Natural killer cell (primary cell): Measurements from ENCODE around the gene TOPORS. TPM values are rescaled to one million over a fixed set of nuclear protein-coding genes. Genes with fewer than 3 reads are reported as not detected.
"Not testable (repeated sequence)": the region's sequence is repeated elsewhere in the genome, so short reads cannot be mapped to it uniquely, and the experiment has no call there.

Source experiments
- ATAC-seq, 3 donors: fragments of 150-1000 bp in 2 of 3; fragments of 200-7000 bp in 1 of 3; cut with Tn5 transposase; 1 replicate in 1 of 3; 2 replicates in 2 of 3; pipeline ENCODE4 v1.10.0; 2021; ENCODE audit warnings: mild to moderate bottlenecking in 2 of 3, moderate library complexity in 2 of 3
- DNase-seq, 2 donors: peaks; one replicate each; pipeline versions ENCODE4 v3.0.0 to v3.0.0-alpha.2; 2013 to 2021; ENCODE audit warnings: mixed read lengths in 1 of 2
- H3K27ac ChIP-seq: one replicate; pipeline ENCODE4 v1.5.1; 2013; ENCODE audit warnings: mild to moderate bottlenecking, low read length
- H3K27me3 ChIP-seq: one replicate; pipeline ENCODE4 v1.6.1; 2013; ENCODE audit warnings: low read length; ENCODE audit not compliant: control insufficient read depth, insufficient read depth
- H3K36me3 ChIP-seq: one replicate; pipeline ENCODE4 v1.6.1; 2013; ENCODE audit warnings: low read length; ENCODE audit not compliant: control insufficient read depth, insufficient read depth
- H3K4me1 ChIP-seq: one replicate; pipeline ENCODE4 v1.6.1; 2013; ENCODE audit warnings: low read length; ENCODE audit not compliant: control insufficient read depth, insufficient read depth
- H3K4me3 ChIP-seq: one replicate; pipeline ENCODE4 v1.5.1; 2013; ENCODE audit warnings: low read length
- H3K9me3 ChIP-seq: one replicate; pipeline ENCODE4 v1.6.1; 2013; ENCODE audit warnings: low read length; ENCODE audit not compliant: control insufficient read depth, insufficient read depth
- H3K27ac Mint-ChIP-seq, 2 donors: one replicate each; pipeline ENCODE4 v1.8.0; 2022; ENCODE audit warnings: mild to moderate bottlenecking in 2 of 2, mixed read lengths in 2 of 2, moderate library complexity in 1 of 2
- H3K27me3 Mint-ChIP-seq, 2 donors: one replicate each; pipeline ENCODE4 v1.8.0; 2022; ENCODE audit warnings: low read depth in 2 of 2, mixed read lengths in 2 of 2
- H3K36me3 Mint-ChIP-seq: one replicate; pipeline ENCODE4 v1.8.0; 2022; ENCODE audit warnings: mixed read lengths
- H3K4me1 Mint-ChIP-seq, 2 donors: one replicate each; pipeline ENCODE4 v1.8.0; 2022; ENCODE audit warnings: mixed read lengths in 2 of 2
- H3K4me3 Mint-ChIP-seq: one replicate; pipeline ENCODE4 v1.8.0; 2022; ENCODE audit warnings: mild to moderate bottlenecking, moderate library complexity, mixed read lengths
- H3K9me3 Mint-ChIP-seq, 2 donors: one replicate each; pipeline ENCODE4 v1.8.0; 2022; ENCODE audit warnings: mixed read lengths in 2 of 2
- WGBS: methylation state at CpG from one replicate; pipeline ENCODE4 v1.1.7; 2013; ENCODE audit warnings: missing lambda C conversion rate; ENCODE audit not compliant: insufficient coverage; 5-methylcytosine and 5-hydroxymethylcytosine counted together
- intact Hi-C: fragments of 100-400 bp; cut with micrococcal nuclease; formaldehyde crosslinking; loops from one replicate; pipeline ENCODE4 v1.14.2; 2022
- total RNA-seq, 4 donors: library from RNA; stranded (reverse); fragments of 120-200 nt in 1 of 4; gene quantifications; one replicate each; pipeline versions ENCODE4 v1.2.3 to v1.2.4, GENCODE V29; 2013 to 2022
- TF ChIP-seq, protein P1 (sequence below): fragments of 200-600 bp; IDR thresholded peaks from one replicate; pipeline ENCODE4 v1.8.0; 2022; ENCODE audit warnings: antibody characterized with exemption

TOPORS gene
- total RNA-seq: 10 to 100 TPM; 27.5 to 30.4 (median 29.8) TPM
- total RNA-seq (2013): 30.2 TPM

DNA sequence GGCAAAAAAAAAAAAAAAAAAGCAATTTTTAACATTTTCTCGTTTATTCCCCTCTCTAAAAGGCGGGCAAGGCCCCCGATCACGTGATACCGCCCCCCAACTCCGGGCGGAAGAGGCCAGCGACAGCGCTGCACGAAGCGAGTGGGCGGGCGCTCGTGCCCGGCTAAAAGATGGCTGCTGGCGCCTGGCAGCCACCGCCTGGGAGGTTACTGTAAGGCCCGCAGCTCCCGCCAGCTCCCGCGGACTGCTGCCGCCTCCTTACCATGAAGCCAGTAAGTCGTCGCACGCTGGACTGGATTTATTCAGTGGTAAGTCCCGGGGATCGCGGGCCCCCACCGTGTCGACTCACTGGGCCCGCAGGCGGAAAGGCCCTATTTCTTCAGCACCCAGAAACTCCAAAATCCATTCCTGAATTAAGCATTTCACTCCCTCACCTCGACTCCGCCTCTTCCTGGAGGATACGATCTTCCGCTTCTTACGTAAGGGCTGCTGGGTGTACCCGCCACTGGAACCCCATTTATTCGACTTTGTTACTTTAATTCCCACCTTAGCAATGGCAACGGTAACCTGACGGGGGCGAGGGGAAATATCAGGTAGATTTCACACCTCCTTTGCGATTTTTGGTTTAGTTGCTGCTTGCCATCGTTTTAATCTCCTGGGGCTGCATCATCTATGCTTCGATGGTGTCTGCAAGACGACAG lies at the start of gene TOPORS, which contains the start of gene SMIM27:
TOPORS (minus strand) TSS at position 415 of the 701 bp plus-strand sequence; CDS start at position 265, 150 bp downstream.
SMIM27 (plus strand) TSS at position 156 of the 701 bp plus-strand sequence; CDS start at position 264, 108 bp downstream.
- Histone ChIP-seq H3K27ac (peak within 1 kb of the TSS; percentile 95), H3K4me1 (peaks cover 24% of the 10 kb centered on the region), H3K36me3 (no peaks in the 10 kb centered on the region), H3K4me3 (peak within 1 kb of the TSS; percentile 92), H3K27me3 (no peaks in the 10 kb centered on the region), H3K9me3 (no peaks in the 10 kb centered on the region)
- peak; percentile 63 to 80 (median 68) for ATAC-seq
- peak within 1 kb of the TSS; percentile 98 for H3K4me3 Mint-ChIP-seq
- H3K27me3 Mint-ChIP-seq: no peaks in the 10 kb centered on the region
- intact Hi-C loops: loop anchor here (1.0 to 10.0 kb wide), 2 partner anchors 20 to 742 kb away; partner anchors contain the start of gene NFX1
- TF ChIP-seq, protein P1, sequence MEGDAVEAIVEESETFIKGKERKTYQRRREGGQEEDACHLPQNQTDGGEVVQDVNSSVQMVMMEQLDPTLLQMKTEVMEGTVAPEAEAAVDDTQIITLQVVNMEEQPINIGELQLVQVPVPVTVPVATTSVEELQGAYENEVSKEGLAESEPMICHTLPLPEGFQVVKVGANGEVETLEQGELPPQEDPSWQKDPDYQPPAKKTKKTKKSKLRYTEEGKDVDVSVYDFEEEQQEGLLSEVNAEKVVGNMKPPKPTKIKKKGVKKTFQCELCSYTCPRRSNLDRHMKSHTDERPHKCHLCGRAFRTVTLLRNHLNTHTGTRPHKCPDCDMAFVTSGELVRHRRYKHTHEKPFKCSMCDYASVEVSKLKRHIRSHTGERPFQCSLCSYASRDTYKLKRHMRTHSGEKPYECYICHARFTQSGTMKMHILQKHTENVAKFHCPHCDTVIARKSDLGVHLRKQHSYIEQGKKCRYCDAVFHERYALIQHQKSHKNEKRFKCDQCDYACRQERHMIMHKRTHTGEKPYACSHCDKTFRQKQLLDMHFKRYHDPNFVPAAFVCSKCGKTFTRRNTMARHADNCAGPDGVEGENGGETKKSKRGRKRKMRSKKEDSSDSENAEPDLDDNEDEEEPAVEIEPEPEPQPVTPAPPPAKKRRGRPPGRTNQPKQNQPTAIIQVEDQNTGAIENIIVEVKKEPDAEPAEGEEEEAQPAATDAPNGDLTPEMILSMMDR: no peak
- no peaks in the 10 kb centered on the region for H3K9me3 Mint-ChIP-seq
- WGBS: under 1% methylated on average over 46 of the region's 46 CpGs
- peak within 1 kb of the TSS; percentile 97 to 99 for H3K27ac Mint-ChIP-seq
- DNase-seq: peak; percentile 83 to 95
- H3K36me3 Mint-ChIP-seq: no peaks in the 10 kb centered on the region
- H3K4me1 Mint-ChIP-seq: peaks cover 38 to 41% of the 10 kb centered on the region in 2 donors

DNA sequence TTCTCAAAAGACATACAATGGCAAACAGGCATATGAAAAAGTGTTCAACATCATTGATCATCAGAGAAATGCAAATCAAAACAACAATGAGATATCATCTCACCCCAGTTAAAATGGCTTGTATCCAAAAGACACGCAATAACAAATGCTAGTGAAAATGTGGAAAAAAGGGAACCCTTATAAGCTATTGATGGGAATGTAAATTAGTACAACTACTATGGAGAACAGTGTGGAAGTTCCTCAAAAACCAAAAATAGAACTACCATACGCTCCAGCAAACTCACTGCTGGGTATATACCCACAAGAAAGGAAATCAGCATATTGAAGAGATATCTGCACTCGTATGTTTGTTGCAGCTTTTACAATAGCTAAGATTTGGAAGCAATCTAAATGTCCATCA lies 46.6 kb upstream of the TOPORS start:
- H3K27me3 Mint-ChIP-seq: peaks cover 11 to 47% of the 10 kb centered on the region in 2 donors
- H3K4me3 Mint-ChIP-seq, H3K9me3 ChIP-seq, intact Hi-C loops, H3K4me1 Mint-ChIP-seq, ATAC-seq, DNase-seq, H3K9me3 Mint-ChIP-seq, H3K4me1 ChIP-seq, H3K4me3 ChIP-seq, H3K36me3 ChIP-seq, H3K27ac ChIP-seq, H3K27ac Mint-ChIP-seq, H3K36me3 Mint-ChIP-seq, H3K27me3 ChIP-seq: not testable (repeated sequence)
- 13% methylated on average over 2 of the region's 3 CpGs for WGBS

DNA sequence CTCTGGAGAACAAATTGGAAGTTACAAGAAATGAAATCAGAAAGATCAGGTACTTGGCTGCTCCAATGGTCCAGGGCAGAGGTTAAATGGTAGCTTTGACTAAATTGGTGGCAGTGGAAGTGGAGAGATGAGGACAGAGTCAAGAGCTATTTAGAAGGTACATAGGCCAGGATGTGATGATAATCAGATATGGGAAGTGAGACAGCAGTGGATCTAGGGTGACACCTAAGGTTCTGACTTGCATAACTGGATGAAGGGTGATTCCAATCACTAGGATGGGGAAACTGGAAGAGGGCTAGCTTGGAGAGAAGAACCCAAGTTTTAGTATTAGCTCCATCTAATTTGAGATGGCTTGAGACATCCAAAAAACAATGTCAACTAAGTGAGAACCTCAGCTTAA lies 44.5 kb upstream of the TOPORS start:
- Mint-ChIP-seq H3K9me3 (no peaks in the 10 kb centered on the region), H3K36me3 (no peaks in the 10 kb centered on the region), H3K27me3 (peaks cover 9 to 41% of the 10 kb centered on the region in 2 donors), H3K27ac (no peak overlapping the region), H3K4me1 (no peaks in the 10 kb centered on the region), H3K4me3 (no peak overlapping the region)
- Histone ChIP-seq H3K4me1 (no peaks in the 10 kb centered on the region), H3K27ac (no peak overlapping the region), H3K36me3 (no peaks in the 10 kb centered on the region), H3K9me3 (no peaks in the 10 kb centered on the region), H3K4me3 (no peak overlapping the region), H3K27me3 (no peaks in the 10 kb centered on the region)
- intact Hi-C loops: no loop called here
- DNase-seq (no peak), ATAC-seq (no peak)
- TF ChIP-seq, protein P1: no peak

DNA sequence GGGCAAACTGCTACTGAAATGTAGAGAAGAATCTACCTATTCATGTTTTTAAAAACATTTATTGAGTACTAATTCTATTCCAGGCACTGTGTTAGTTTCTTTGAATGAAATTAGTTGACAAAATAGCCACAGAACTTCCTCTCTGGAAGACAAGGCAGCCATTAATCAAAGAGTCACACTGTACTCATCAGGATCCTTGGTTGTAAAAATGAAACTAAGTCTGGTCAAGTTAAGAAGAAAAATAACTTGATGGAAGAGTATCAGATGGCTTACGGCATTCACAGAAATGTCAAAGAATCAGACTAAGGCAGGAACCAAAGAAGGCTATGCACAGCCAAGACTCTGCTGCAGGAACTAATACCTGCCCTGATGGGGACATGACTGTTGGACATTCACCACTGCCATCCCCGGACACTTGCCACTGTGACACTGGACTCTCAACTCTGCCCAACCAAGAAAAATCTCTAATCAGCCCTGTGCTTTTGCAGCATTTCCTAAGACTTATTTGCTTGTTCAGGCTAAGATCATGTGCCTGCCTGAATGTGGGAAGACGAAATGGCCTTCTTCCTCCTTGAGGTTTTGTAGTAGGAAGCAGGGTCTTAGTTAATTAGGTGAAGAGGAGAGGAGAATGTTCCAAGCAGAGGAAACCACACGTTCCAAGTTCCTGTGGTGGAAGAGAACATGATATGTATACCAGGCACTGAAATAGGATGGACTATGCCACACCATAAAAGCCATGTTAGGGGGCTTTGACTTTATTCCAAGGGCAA lies 43.9 kb upstream of the TOPORS start:
- DNase-seq (no peak), ATAC-seq (no peak)
- no peaks in the 10 kb centered on the region for H3K4me1 Mint-ChIP-seq
- H3K4me1 ChIP-seq: no peaks in the 10 kb centered on the region
- H3K27ac Mint-ChIP-seq: no peak overlapping the region
- no peaks in the 10 kb centered on the region for H3K9me3 Mint-ChIP-seq
- no peaks in the 10 kb centered on the region for H3K9me3 ChIP-seq
- H3K27ac ChIP-seq: no peak overlapping the region
- no peaks in the 10 kb centered on the region for H3K36me3 ChIP-seq
- intact Hi-C loops: no loop called here
- H3K27me3 ChIP-seq: no peaks in the 10 kb centered on the region
- TF ChIP-seq, protein P1: no peak
- no peaks in the 10 kb centered on the region for H3K36me3 Mint-ChIP-seq
- H3K4me3 Mint-ChIP-seq: no peak overlapping the region
- WGBS: 40% methylated on average over 4 of the region's 4 CpGs
- H3K4me3 ChIP-seq: no peak overlapping the region
- H3K27me3 Mint-ChIP-seq: peaks cover 9 to 48% of the 10 kb centered on the region in 2 donors
